ENCODE data around the gene KDM1A. TPM values are rescaled to one million over a fixed set of nuclear protein-coding genes. Genes with fewer than 3 reads are reported as not detected.

Gene KDM1A
- total RNA-seq, 1 donor from 2014 or later, result 110 TPM

GRCh38 chr1:23100074-23100748 is 80.9 kb downstream of the KDM1A start:
- no peak overlapping the region for H3K4me3 ChIP-seq (ENCODE audit: low read depth, low read length)
- DNase-seq (ENCODE audit: low read depth), result peak; percentile 94
- TF ChIP-seq, protein P1, sequence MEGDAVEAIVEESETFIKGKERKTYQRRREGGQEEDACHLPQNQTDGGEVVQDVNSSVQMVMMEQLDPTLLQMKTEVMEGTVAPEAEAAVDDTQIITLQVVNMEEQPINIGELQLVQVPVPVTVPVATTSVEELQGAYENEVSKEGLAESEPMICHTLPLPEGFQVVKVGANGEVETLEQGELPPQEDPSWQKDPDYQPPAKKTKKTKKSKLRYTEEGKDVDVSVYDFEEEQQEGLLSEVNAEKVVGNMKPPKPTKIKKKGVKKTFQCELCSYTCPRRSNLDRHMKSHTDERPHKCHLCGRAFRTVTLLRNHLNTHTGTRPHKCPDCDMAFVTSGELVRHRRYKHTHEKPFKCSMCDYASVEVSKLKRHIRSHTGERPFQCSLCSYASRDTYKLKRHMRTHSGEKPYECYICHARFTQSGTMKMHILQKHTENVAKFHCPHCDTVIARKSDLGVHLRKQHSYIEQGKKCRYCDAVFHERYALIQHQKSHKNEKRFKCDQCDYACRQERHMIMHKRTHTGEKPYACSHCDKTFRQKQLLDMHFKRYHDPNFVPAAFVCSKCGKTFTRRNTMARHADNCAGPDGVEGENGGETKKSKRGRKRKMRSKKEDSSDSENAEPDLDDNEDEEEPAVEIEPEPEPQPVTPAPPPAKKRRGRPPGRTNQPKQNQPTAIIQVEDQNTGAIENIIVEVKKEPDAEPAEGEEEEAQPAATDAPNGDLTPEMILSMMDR (conservative IDR thresholded peaks at IDR 0.05; ENCODE audit: low read depth, low read length), result no peak

DNA sequence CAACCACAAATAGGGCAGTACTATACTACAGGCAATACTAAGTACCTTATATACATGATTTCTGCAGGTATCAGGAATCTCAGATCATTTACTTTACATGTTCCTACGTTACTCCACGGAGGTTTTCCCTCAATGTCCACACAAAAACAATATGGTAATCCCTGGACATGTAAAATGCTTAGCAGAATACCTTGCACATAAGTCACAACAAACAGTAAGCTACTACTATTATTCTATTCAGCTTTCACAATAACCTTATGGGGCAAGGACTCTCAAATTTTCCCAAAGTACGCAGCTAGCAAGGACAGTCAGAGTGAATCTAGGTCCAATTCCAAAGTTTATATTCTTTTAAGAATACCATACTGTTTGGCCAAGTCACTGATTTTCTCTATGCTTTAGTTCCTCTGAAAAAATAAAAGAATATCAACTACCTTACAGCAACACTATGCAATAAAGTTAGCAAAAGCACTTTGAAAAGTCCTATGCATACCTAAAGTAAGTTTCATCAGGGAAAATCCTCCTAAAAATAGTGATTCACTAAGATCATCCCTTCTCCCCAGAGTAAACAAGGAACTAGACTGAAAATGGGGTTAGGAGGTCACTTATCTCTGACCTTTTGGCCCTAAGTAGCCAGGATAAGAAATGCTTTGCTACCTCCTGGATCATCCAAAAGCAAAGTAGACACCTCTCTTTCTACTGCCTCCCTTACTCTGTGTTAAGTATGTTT is 82.0 kb downstream of the KDM1A start:
- DNase-seq (ENCODE audit: low read depth), result no peak

GRCh38 chr1:23101887-23102286 is 82.6 kb downstream of the KDM1A start:
- no peak overlapping the region for H3K4me3 ChIP-seq (ENCODE audit: low read depth, low read length)
- TF ChIP-seq, protein P1 (conservative IDR thresholded peaks at IDR 0.05; ENCODE audit: low read depth, low read length), result no peak
- no peak for DNase-seq (ENCODE audit: low read depth)

More for the DNA sequence above, 82.0 kb downstream of the KDM1A start:
- TF ChIP-seq, protein P1 (conservative IDR thresholded peaks at IDR 0.05; ENCODE audit: low read depth, low read length), result no peak
- H3K4me3 ChIP-seq (ENCODE audit: low read depth, low read length), result no peak overlapping the region

- no peak overlapping the region for H3K4me3 ChIP-seq (ENCODE audit: low read depth, low read length)
- no peak for DNase-seq (ENCODE audit: low read depth)
- TF ChIP-seq, protein P1 (conservative IDR thresholded peaks at IDR 0.05; ENCODE audit: low read depth, low read length), result no peak
Measured at GRCh38 chr1:23102289-23102688, 83.0 kb downstream of the KDM1A start.

DNA sequence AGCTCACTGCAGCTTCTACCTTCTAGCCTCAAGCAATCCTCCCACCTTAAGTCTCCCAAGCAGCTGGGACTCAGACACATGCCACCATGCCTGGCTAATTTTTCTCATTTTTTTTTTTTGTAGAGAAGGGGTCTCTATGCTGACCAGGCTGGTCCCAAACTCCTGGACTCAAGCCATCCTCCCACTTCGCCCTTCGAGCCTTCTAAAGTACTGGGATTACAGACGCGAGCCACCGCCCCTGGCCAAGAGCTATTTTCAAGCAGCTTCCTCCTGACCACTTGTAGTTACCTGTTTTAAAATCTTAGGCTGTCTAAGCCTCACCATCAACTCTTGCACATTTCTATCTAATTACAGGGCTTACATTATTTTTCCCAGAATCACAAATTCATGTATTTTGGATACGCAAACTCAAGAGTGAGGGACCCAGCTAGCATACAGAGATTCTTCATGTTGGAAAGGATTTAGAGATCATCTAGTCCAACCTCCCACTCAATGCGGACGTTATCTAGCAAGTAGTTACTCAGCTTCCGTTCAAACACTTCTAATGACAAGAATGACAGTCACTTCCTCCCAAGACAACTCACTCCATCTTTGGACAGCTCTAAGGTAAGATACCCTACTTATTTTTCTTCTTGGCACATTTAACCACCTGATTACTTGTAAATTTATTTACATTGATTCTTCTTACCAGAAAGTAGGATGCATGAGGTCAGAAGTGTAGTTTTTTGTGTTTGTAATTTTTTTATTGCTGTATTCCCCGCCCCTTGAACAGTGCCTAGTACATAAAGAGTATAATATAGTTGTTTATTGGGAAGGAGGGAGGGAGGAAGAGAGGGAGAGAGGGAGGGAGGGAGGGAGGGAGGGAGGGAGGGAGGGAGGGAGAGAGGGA is 84.0 kb downstream of the KDM1A start:
- no peak for DNase-seq (ENCODE audit: low read depth)
- TF ChIP-seq, protein P1 (conservative IDR thresholded peaks at IDR 0.05; ENCODE audit: low read depth, low read length), result no peak
- H3K4me3 ChIP-seq (ENCODE audit: low read depth, low read length), result no peak overlapping the region

DNA sequence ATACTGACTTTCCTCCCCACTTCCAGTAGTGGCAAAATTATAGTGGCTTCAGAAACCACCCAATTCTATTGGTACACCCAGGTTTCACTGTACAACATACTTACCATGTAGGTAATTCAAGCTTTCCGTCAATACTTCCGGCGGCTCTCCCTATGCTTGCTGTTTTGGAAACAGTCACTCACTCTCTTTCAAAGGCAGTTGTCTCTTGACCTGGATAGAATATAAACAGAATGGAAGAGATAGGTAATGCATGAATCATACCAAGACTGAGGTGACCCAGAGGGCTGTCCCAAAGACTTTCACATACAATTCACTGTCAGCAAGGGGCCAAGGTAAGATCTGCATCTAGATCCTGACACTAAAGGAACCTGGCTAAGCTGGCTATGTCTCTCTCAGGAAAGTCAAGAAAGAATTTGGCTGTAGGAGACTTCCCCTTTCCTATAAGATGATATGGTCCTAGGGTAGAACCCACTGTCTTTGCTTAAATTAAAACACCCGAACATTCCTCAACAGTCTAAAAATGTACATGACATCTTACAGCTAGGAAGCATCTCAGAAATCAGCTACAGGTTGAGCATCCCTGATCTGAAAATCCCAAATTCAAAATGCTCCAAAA is 89.8 kb downstream of the KDM1A start:
- TF ChIP-seq, protein P1 (conservative IDR thresholded peaks at IDR 0.05; ENCODE audit: low read depth, low read length), result no peak
- no peak for DNase-seq (ENCODE audit: low read depth)

More for the DNA sequence above, 89.8 kb downstream of the KDM1A start:
- no peak overlapping the region for H3K4me3 ChIP-seq (ENCODE audit: low read depth, low read length)

Measured in epithelial cell of proximal tubule (primary cell).